ENCODE data around the gene CDC42EP1.
A peak's percentile ranks its signal among the peaks of the same experiment; 100 is the strongest.

DNA sequence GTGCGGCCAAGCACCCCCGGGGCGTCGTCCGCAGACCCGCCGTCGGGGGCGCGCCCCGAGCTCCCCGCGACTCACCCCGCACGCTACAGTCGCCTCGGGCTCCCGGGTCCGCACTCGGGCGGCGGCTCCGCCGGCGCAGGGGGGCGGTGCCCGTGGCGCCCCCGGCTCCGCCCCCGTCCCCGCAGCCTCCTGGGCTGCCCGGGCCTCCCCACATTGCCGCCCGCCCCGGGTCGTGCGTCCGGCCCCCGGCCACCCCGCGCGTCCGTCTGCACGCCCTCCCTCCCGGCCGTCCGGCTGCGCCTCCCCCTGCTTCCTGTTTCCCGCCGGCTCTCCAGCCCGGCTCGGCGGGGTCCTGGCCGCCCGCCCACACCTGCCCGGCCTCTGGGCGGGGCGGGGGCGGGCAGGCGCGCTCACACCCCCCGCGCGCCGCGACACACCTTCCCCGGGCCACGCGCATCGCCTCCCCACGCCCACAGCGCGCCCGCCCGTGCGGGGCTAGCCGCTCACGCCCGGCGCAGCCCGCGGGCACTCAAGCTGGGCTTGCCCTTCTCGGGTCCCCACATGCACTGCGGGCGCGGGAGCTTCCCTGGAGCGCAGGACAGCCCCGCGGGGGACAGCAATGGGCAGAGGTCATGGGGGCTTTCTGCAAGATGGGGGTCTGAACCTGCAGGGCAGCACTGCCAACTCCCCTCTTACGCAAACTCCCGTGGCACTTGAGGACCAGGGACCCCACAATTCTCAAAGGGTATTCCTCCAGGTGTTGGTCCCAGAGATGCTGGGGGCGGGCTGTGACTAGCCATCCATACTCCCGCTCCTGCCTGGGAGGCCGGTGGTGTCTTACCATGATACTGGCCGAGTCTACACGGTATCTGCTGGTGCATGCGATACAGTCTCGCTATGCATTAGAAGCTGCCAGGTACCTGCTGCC is 40.7 kb upstream of the CDC42EP1 start, which contains the start of gene CARD10:
- TF ChIP-seq, protein P1, sequence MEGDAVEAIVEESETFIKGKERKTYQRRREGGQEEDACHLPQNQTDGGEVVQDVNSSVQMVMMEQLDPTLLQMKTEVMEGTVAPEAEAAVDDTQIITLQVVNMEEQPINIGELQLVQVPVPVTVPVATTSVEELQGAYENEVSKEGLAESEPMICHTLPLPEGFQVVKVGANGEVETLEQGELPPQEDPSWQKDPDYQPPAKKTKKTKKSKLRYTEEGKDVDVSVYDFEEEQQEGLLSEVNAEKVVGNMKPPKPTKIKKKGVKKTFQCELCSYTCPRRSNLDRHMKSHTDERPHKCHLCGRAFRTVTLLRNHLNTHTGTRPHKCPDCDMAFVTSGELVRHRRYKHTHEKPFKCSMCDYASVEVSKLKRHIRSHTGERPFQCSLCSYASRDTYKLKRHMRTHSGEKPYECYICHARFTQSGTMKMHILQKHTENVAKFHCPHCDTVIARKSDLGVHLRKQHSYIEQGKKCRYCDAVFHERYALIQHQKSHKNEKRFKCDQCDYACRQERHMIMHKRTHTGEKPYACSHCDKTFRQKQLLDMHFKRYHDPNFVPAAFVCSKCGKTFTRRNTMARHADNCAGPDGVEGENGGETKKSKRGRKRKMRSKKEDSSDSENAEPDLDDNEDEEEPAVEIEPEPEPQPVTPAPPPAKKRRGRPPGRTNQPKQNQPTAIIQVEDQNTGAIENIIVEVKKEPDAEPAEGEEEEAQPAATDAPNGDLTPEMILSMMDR (IDR thresholded peaks at IDR 0.05; ENCODE audit: extremely low read depth in 1 of 2, insufficient read depth in 1 of 2, low read depth in 1 of 2, low read length in 2 of 2): no peak
- TF ChIP-seq POLR2A (IDR thresholded peaks at IDR 0.05; ENCODE audit: low read depth, low read length): peak; percentile 64
- TF ChIP-seq FOS (IDR thresholded peaks at IDR 0.05; ENCODE audit: borderline replicate concordance, insufficient read depth, low read length): no peak
- TF ChIP-seq POLR2AphosphoS5 (IDR thresholded peaks at IDR 0.05; ENCODE audit: insufficient read depth, low read depth, low read length): peak; percentile 70
- no peak for TF ChIP-seq EZH2 (IDR thresholded peaks at IDR 0.05; ENCODE audit: borderline replicate concordance, low read depth, low read length, severe bottlenecking)
- no peak for TF ChIP-seq MYC (IDR thresholded peaks at IDR 0.05; ENCODE audit: low read depth, low read length)
- TF ChIP-seq GATA2 (IDR thresholded peaks at IDR 0.05; ENCODE audit: insufficient read depth, insufficient read length, low read depth, low read length): no peak
- TF ChIP-seq JUN (IDR thresholded peaks at IDR 0.05; ENCODE audit: borderline replicate concordance, insufficient read depth, insufficient read length, low read depth): no peak
- TF ChIP-seq, protein P2, sequence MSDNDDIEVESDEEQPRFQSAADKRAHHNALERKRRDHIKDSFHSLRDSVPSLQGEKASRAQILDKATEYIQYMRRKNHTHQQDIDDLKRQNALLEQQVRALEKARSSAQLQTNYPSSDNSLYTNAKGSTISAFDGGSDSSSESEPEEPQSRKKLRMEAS (IDR thresholded peaks at IDR 0.05; ENCODE audit: insufficient read depth, insufficient read length): no peak

All from endothelial cell of umbilical vein (primary cell).